HEK293 (cell line): ENCODE measurements around the gene SPTAN1.

Experiments used
- EGR2 ChIP-seq: fragments of 450-650 bp; formaldehyde crosslinking; IDR thresholded peaks from 2 replicates; pipeline ENCODE4 v1.5.1; 2016; ENCODE audit warnings: low read depth, missing biosample characterization, missing genetic modification characterization
- YY1 ChIP-seq: fragments of 450-650 bp; formaldehyde crosslinking; IDR thresholded peaks from 2 replicates; pipeline ENCODE4 v1.5.1; 2018; ENCODE audit warnings: missing biosample characterization, missing genetic modification characterization
- ZBTB7A ChIP-seq: fragments of 450-650 bp; formaldehyde crosslinking; IDR thresholded peaks from 2 replicates; pipeline ENCODE4 v1.5.1; 2016; ENCODE audit warnings: low read depth, missing biosample characterization, missing genetic modification characterization
- ZBTB8A ChIP-seq: fragments of 450-650 bp; formaldehyde crosslinking; IDR thresholded peaks from 2 replicates; pipeline ENCODE4 v1.5.1; 2016; ENCODE audit warnings: missing biosample characterization, missing genetic modification characterization
- ZNF777 ChIP-seq: fragments of 450-650 bp; formaldehyde crosslinking; IDR thresholded peaks from 2 replicates; pipeline ENCODE4 v1.5.1; 2017; ENCODE audit warnings: missing biosample characterization, missing genetic modification characterization, borderline replicate concordance
- TF ChIP-seq, protein P1 (sequence below): fragments of 450-650 bp; formaldehyde crosslinking; IDR thresholded peaks from 2 replicates; pipeline ENCODE4 v1.5.1; 2016; ENCODE audit warnings: missing biosample characterization, missing genetic modification characterization
- TF ChIP-seq, protein P2 (sequence below): fragments of 450-650 bp; formaldehyde crosslinking; IDR thresholded peaks from 2 replicates; pipeline ENCODE4 v1.5.1; 2016; ENCODE audit warnings: missing biosample characterization, missing genetic modification characterization
- TF ChIP-seq, protein P3 (sequence below): fragments of 450-650 bp; formaldehyde crosslinking; IDR thresholded peaks from 2 replicates; pipeline ENCODE4 v1.5.1; 2016; ENCODE audit warnings: missing biosample characterization, missing genetic modification characterization

DNA sequence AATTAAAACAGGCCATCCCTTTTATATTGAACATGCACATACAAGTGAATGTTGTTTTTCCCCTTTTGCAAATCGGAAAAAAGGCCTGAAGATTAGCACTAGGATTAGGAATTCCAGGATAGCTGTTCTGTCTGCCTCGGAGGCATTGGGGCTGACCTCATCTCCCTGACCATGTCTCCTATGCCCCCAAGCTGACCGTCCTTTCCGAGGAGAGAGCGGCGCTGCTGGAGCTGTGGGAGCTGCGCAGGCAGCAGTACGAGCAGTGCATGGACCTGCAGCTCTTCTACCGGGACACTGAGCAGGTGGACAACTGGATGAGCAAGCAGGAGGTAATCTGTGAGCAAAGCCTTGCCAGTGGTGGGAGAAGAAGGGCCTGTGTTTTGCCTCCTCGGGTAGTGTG is 28.3 kb downstream of the SPTAN1 start:
- TF ChIP-seq ZNF777 (tag by site-specific recombination) (no peak), YY1 (tag by site-specific recombination) (no peak), ZBTB7A (tag by site-specific recombination) (no peak), EGR2 (tag by site-specific recombination) (no peak), ZBTB8A (tag by site-specific recombination) (no peak)
- TF ChIP-seq, protein P1, sequence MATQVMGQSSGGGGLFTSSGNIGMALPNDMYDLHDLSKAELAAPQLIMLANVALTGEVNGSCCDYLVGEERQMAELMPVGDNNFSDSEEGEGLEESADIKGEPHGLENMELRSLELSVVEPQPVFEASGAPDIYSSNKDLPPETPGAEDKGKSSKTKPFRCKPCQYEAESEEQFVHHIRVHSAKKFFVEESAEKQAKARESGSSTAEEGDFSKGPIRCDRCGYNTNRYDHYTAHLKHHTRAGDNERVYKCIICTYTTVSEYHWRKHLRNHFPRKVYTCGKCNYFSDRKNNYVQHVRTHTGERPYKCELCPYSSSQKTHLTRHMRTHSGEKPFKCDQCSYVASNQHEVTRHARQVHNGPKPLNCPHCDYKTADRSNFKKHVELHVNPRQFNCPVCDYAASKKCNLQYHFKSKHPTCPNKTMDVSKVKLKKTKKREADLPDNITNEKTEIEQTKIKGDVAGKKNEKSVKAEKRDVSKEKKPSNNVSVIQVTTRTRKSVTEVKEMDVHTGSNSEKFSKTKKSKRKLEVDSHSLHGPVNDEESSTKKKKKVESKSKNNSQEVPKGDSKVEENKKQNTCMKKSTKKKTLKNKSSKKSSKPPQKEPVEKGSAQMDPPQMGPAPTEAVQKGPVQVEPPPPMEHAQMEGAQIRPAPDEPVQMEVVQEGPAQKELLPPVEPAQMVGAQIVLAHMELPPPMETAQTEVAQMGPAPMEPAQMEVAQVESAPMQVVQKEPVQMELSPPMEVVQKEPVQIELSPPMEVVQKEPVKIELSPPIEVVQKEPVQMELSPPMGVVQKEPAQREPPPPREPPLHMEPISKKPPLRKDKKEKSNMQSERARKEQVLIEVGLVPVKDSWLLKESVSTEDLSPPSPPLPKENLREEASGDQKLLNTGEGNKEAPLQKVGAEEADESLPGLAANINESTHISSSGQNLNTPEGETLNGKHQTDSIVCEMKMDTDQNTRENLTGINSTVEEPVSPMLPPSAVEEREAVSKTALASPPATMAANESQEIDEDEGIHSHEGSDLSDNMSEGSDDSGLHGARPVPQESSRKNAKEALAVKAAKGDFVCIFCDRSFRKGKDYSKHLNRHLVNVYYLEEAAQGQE (tag by site-specific recombination): no peak
- TF ChIP-seq, protein P2, sequence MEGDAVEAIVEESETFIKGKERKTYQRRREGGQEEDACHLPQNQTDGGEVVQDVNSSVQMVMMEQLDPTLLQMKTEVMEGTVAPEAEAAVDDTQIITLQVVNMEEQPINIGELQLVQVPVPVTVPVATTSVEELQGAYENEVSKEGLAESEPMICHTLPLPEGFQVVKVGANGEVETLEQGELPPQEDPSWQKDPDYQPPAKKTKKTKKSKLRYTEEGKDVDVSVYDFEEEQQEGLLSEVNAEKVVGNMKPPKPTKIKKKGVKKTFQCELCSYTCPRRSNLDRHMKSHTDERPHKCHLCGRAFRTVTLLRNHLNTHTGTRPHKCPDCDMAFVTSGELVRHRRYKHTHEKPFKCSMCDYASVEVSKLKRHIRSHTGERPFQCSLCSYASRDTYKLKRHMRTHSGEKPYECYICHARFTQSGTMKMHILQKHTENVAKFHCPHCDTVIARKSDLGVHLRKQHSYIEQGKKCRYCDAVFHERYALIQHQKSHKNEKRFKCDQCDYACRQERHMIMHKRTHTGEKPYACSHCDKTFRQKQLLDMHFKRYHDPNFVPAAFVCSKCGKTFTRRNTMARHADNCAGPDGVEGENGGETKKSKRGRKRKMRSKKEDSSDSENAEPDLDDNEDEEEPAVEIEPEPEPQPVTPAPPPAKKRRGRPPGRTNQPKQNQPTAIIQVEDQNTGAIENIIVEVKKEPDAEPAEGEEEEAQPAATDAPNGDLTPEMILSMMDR (tag by site-specific recombination): no peak
- TF ChIP-seq, protein P3, sequence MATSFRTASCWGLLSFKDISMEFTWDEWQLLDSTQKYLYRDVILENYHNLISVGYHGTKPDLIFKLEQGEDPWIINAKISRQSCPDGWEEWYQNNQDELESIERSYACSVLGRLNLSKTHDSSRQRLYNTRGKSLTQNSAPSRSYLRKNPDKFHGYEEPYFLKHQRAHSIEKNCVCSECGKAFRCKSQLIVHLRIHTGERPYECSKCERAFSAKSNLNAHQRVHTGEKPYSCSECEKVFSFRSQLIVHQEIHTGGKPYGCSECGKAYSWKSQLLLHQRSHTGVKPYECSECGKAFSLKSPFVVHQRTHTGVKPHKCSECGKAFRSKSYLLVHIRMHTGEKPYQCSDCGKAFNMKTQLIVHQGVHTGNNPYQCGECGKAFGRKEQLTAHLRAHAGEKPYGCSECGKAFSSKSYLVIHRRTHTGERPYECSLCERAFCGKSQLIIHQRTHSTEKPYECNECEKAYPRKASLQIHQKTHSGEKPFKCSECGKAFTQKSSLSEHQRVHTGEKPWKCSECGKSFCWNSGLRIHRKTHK (tag by site-specific recombination): no peak
